ENCODE results near the gene CD83.

The CD83 gene

DNA sequence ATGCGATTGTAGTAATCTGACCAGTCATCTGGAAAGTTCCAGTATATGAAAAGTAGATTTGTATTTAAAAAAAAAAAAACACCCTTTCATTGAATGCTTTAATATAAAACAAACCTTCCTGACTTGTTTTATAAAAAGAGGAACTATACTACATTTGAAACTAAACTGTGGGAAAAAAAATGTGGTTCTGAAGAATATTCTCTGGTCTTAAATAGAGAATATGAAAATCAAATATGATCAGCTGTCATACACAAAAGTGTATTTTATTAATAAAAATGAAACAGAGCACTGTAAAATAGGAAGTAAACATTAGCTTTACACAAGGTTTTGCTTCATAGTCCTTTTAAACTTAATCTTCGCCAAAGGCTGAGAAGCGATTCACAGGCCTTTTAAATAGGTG is 25.3 kb upstream of the CD83 start:
- DNase-seq (ENCODE audit: low spot score): no peak

DNA sequence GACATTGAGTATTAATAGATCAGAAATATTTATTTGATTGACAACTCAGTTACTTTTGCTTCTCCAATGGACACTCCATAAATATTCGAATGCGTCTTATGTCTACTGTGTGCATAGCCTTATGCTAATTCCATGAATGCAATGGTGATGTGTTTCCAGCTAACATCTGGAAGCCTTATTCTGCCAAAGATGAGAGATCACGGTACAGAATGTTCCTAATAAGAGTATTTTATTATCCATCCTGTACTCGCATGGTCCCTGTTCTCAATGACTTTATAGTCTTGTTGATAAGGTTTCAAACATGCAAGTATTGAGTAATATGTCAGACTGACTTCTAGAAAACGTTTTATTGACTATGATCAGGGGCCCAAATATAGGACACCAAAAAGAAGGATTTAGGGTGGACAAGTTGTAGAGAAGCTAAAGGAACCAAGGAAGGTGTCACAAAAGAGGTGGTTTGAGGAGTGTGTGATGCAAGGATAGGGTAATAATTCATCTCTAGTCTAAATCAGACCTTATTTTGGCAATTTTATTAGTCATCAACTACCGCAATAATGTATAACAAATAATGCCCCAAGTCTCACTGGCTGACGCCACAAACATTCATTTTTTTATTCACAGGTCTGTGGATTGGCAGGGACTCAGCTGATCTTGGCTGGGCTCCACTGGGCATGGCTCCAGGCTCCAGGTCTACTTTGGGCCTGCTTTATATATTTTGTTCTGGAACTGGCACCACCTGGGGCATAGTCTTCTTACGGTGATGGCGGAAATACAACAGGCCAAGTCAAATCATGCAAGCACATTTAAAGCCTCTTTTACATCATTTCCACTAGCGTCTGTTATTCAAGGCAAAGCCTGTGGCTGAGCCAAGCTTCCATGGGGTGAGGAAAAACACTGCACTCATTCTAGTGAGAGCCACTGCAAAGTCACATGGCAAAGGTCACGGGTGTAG is 24.5 kb upstream of the CD83 start:
- DNase-seq (ENCODE audit: low spot score): no peak

- DNase-seq (ENCODE audit: low spot score): no peak
Observed at GRCh38 chr6:14094721-14095120, 22.9 kb upstream of the CD83 start.

- no peak for DNase-seq (ENCODE audit: low spot score)
Observed at GRCh38 chr6:14095437-14095836, 22.1 kb upstream of the CD83 start.

DNA sequence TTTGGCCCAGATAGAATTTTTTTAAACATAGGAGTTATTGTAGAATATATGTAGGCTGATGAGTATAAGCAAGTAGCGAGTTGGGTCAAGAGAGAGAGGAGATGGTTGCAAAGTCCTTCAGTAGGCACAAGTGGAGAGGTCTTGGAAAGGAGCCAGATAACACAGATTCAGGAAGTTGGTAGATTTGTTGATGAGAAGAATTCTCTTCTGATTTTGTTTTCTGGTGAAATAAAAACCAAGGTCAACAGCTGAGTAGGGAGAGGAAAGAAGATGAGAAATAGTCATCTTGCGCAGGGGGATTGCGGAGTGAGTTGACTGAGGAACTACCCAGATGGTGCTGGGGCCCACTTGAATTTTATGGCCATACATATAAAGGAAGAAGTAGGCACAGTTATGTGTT is 17.4 kb upstream of the CD83 start:
- DNase-seq (ENCODE audit: low spot score): no peak

DNA sequence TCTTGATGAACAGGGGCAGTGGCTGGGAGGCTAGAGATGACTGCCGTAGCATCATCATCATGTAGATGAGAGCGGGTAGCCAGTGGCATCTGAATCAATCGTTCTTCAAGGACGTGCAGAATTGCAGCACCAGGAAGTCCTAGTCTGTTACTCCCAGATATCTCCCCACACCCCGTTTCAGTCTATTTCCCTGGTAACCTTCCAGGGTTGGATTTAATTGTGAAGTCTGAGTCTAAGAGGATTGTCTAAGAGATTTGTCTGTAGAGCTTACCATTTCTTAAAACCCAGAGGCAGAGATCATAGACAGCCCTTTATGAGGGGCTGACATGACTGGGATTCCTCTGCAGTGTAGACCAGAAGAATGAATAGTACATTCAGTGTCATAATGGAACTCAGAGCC is 16.6 kb upstream of the CD83 start:
- no peak for DNase-seq (ENCODE audit: low spot score)

DNA sequence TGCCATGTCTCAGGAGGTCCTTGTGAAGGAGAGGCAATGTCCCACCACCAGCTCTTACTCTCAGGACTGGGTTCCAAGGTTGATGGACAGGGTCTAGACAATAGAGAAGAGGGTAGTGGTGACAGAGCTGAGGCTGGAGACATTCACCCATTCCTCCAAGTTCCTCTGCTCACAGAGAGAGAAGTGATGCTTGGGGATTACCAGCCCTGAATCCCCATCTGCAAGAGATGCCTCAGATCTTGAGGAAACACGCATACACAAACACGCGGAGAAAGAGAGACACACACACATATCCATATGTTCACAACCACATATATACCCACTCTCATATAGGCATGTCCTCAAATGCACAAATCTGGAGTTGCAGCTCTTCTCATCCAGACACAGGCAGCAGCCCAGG is 15.2 kb upstream of the CD83 start:
- DNase-seq (ENCODE audit: low spot score): no peak

DNA sequence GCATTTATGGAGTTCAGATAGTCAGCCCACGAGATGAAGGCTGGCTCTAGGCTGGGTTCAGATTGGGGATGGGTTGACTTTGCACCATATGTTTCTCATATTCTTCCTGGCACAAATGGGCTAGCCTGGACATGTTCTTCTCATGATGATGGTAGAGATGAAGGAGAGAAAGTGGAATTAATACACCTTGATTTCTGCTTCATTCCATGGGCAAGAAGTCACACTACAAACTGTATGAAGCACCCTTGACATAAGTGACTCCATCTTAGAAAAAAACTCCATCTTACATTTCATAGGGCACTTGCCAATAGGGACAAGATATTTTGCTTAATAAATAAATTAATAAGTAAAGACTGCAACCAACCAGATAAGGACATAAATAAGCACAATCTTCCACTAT is 12.0 kb upstream of the CD83 start:
- no peak for DNase-seq (ENCODE audit: low spot score)

DNA sequence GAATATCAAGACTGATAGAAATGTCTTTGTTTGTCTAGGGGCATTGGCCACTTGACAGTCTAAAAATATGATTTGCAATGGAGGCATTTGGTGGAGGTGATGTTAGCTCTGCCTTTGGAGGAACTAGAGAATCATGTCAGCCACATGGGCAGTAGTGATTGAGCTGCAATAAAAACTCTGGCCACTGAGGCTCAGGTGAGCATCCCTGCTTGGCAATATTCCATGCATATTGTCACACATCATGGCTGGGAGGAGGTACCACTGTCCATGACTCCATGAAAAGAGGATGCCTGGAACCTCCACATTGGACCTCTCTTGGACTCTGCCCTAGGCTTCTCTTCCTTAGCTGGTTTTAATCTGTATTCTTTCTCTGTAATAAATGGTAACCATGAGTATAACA is 10.6 kb upstream of the CD83 start:
- no peak for DNase-seq (ENCODE audit: low spot score)

- no peak for DNase-seq (ENCODE audit: low spot score)
Observed at GRCh38 chr6:14107711-14108494, 9.7 kb upstream of the CD83 start.

GRCh38 chr6:14108571-14109410 is 8.8 kb upstream of the CD83 start:
- no peak for DNase-seq (ENCODE audit: low spot score)

DNA sequence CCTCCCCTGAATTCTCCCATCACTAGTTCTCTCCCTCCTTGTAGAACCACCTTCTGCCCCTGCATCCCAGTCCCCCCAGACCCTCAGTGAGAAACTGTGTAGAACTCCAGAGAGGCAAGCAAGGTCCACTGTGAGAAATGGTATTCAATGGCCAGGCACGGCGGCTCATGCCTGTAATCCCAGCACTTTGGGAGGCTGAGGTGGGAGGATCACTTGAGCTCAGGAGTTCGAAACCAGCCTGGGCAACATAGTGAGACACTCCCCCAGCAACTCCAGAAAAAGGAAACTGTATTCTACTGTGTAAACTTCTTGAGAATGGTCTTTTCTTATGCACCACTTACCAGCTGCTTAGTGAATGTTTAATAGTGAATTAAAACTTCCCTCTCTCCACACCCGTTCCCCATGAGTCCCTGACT is 8.2 kb upstream of the CD83 start:
- no peak for DNase-seq (ENCODE audit: low spot score)

DNA sequence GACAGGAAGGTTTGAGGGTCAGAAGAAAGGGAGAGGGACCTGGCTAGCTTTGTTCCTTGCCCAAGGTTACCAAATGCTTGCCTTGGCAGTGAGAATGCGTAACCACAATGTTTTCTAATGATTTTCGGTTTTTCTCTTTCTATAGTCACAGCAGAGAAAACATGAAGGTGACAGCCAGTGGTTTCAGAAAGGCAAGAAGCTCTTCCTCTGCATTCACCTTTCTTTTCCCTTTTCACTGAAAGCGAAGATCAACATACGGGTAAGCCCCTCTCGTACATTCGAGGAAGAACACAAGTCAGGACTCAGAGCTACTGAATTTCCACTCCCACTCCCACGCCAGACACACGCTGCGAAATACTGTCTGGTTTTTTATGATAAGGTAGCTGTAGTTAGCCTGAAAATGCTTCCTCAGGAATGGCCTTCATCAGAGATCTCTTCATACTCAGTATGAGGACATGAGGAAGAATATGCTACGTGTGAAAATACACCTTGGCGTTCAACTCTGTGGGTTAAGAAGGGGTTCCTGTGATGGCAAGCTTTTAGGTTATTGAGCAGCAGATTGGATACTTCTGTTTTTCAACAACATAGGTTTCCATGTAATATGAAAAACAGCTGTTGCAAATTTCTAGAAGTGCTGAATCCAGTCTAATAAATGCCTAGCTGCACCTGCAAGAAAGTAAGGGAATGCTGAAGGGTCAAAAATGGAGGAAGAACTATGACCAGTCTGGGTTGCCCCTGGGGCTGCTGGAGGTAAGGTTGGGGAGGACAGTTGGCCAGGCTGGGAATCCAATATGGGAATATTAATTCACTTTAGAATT is 7.4 kb upstream of the CD83 start:
- DNase-seq (ENCODE audit: low spot score): peak; percentile 52

DNA sequence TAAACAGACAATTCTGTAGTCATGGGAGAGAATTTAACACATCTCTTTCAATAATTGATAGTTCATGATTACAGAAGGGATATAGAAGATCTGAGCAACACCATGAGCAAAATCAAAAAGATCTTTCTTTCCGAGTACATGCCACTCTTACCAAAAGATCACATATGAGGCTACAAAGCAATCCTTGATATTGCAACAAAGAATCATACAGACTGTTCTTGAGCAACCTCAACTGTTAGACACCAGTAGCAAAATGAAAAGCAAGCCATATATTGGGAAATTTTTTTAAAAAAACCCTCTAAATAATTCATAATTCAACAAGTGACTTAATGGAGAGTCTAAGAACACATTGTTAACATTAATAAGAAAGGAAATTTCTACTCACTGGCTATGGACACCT is 3.6 kb upstream of the CD83 start:
- DNase-seq (ENCODE audit: low spot score): no peak

GRCh38 chr6:14118091-14118439 is 493 bp downstream of the CD83 start:
- peak; percentile 23 for DNase-seq (ENCODE audit: low spot score)

DNA sequence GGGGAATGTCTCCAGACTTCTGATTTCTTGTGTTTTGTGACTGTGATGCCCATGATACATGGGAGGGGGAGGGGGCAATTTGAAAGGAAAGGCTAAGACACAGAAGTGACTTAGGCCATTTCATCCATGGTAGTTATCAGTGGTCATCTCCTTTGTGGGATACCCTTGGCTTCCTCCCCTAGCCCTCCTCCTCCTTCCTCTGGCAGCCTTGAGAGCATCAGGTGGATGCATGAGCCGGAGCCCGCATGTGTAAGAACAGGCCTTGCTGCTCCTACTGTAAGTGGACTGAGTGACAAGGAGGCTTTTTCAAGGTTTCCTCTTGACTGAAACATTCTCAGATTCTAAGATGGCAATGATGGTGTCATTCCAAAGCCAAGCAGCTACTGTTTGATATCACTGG is 874 bp downstream of the CD83 start:
- DNase-seq (ENCODE audit: low spot score): no peak

- DNase-seq (ENCODE audit: low spot score): no peak
Observed at GRCh38 chr6:14119784-14120183, 2.2 kb downstream of the CD83 start.

DNA sequence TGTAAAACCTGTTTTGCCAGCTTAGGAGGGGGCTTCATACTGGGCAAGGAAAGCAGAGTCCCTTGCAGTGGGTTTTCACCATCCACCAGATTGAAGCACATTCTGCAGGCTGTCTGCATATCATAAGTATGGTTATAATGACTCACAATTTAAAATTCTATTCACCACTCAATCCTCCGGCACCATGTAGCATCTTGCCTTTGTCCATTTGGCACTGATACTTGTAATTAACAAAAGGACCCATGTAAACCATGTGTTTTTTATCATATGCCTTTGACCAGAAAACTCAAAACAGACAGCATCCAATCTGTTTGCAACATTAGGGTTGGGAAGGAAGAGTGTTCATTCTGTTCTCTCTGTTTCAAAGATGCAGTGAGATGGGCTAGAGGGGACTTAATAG is 3.0 kb downstream of the CD83 start:
- DNase-seq (ENCODE audit: low spot score): no peak

GRCh38 chr6:14121936-14122344 is 4.4 kb downstream of the CD83 start:
- peak; percentile 76 for DNase-seq (ENCODE audit: low spot score)

- no peak for DNase-seq (ENCODE audit: low spot score)
Observed at GRCh38 chr6:14123386-14124111, 6.0 kb downstream of the CD83 start.

DNA sequence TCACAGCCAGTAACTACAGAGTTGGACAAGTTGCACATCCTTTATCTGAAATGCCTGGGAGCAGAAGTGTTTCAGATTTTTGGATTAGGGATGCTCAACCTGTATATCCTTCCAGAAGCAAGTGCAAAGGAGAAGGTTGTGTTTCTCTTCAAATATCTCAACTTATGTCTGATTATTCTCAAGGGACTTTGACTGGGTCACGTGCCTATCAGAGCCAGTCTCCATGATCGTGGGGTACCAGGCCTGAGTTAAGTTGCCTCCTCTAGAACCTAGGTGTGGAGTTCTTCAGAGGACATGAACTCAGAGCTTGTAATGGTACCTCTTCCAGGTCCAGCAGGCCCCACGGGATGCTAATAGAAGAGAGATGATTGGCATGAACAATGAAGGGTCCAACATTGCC is 7.8 kb downstream of the CD83 start:
- DNase-seq (ENCODE audit: low spot score): no peak
